Hindlimb muscle (tissue), 1 donor: Measurements from ENCODE around the gene RPS6KC1. TPM values are rescaled to one million over a fixed set of nuclear protein-coding genes. Genes with fewer than 3 reads are reported as not detected.

ENCODE experiments used
- DNase-seq: peaks from one replicate; pipeline ENCODE4 v3.0.0-alpha.2; 2013
- polyA plus RNA-seq: library from polyadenylated mRNA; unstranded; fragments of 120-200 nt; gene quantifications from one replicate; pipeline ENCODE4 v1.2.1, GENCODE V29; 2013; ENCODE audit not compliant: insufficient read length

RPS6KC1 gene
- polyA plus RNA-seq, 1 donor, result 17.6 TPM

- DNase-seq, result no peak
Measured at GRCh38 chr1:213242883-213243282, 191.8 kb downstream of the RPS6KC1 start.

DNA sequence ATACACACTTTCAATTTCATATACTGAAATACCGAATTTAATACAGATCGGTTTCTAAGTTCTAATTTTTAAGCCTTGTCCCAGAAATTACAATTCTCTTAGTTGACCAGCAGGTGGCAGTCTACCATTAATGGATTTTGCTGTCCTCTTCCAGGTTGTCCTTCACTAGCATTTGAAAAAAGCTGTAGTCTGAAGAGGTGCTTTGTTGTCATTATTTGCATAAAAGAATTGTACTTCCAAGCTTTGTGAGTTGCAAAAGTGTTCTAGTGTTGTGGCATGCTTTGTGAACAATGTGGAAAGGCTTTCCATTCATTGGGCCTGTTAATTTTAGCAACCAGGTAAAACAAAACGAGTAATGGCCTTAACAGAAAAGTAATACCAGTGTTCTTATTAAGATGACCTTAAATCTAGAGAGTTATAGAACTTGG is 193.6 kb downstream of the RPS6KC1 start:
- peak; percentile 32 for DNase-seq

DNA sequence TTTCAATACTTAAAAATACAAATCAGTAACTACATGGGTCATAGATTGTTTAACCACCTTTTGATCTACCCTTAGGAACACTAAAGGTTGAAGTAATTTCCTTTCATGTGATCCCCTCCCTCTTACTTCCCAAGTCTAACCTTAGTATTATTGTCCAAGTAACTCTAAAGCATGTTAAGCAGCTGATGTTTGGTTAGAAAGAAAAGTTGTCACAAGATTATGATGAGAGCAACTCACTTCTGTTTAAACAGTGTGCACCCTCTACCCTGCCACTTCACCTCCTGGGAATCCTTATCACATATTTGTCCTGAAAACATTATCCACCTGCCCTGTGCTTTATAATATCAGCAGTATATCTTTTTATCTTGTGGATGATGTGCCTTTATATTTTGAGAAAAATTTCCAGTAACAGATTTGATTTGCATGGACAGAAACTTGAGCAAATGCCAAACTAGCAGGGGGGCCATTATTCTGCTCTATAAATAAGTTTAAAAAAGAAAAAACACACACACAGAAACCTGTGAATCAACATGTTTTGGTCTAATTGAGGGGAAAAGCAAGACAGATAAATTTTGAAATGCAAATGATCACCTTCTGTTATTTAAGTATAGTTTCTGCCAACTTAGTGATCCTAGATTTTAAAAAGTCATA is 194.3 kb downstream of the RPS6KC1 start:
- no peak for DNase-seq

DNA sequence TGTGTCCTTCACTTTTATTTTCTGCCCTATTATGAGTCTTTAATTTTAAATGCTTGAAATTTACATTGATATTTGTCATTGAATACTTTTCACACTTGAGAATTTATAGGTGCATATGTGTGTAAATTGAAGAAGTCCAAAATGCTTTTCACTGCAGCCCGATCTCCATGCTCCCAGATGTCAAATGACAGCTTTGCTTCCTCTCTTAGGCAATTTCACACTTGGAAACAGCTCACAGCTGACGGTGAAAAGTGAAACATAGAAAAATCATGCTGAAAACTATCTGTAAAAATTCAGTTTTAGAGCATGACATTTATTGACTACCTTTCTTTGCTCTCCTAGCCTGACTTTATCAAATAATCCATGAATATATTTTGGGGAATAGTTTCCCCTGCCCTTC is 196.0 kb downstream of the RPS6KC1 start:
- no peak for DNase-seq

GRCh38 chr1:213249395-213249794 is 198.4 kb downstream of the RPS6KC1 start:
- DNase-seq, result no peak

DNA sequence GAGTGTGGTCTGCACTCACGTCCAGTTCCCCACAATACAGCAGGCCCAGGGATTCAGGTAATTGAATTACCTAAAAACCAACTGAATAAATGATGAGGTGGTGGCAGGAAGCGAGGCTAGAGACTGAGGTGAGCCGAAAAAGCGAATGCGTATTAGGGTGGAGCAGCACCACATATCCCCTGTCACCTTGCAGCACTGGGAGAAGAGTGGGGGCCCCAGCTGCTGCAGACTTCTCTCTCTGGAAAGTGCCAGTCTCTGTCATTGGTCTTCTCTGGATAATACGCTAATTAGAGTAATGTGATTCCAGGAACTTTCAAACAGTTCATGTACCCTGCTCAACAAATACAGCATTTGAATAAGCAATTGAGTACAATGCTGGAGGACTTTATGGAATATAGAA is 199.0 kb downstream of the RPS6KC1 start:
- no peak for DNase-seq

DNA sequence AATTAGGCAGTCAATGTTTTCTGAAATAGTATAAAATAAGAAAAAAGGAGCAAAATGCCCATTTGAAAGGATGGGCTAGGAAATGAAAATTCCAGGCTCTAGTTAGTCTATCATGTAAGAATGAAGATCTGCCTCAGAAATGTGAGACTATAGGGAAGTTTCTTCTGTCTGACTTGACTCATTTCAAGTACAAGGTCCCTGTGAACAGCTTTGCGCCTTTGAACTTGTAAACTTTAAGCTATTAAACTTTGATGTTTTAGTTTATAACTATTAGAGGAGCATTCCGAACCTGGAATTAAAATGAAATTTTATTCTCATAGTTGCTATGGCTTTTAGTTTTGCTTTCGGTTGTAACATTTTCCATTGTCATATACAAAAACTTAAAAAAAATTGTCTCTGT is 199.4 kb downstream of the RPS6KC1 start:
- DNase-seq, result no peak

- DNase-seq, result no peak
Measured at GRCh38 chr1:213251972-213252371, 200.9 kb downstream of the RPS6KC1 start.

- DNase-seq, result no peak
Measured at GRCh38 chr1:213256438-213257087, 205.5 kb downstream of the RPS6KC1 start.

- DNase-seq, result no peak
Measured at GRCh38 chr1:213260311-213261075, 209.5 kb downstream of the RPS6KC1 start.

DNA sequence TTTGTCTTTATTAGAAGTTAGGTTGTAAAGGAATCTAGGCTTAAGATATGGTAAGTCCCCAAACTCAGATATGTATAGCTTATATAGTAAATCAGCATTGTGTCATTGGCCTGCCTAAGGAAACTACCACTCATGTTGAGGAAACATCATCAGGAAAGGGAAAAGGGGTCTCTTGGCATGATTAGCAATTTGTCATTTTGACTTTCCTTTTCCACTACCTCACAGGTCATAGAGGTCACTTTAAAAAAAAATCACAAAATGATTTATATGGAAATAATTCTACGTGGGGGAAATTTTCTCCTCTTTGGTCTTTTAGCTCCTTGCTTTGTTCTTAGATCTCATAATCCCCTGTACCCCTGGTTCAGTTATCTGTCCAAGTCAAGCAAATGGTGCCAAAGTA is 213.5 kb downstream of the RPS6KC1 start:
- no peak for DNase-seq

DNA sequence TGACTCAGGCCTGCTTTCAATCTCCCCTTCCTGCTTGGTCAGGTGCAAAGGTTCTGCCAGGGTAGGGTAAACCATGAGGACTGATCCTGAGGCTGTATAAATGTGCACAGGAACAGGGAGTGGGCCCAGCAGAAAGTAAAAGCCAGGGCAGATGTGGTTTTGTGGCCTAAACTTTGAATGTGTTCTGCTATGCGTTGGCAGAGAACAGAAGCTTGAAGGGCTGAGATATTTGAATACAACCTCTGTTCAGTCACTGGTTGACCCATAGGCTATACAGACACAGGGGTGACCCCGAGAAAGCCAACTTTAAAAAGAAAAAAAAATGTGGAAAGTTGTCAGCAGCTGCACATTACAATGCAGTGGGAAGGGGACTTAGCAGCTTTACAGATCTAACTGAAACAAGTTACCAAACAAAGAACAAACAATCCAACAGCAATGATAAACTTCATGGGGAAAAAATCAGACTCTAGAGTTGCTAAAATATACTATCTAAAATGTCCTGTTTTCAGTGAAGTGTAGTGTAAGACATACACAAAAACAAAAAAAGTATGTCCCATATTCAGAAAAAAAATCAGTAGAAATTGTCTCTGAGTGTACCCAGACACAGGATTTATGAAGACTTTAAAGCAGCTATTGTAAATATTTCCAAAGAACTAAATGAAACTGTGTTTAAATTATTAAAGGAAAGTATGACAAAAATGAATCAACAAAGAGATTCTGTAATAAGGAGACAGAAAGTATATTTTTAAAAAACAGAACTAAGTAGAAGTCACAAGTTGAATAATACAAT is 216.1 kb downstream of the RPS6KC1 start:
- DNase-seq, result no peak

DNA sequence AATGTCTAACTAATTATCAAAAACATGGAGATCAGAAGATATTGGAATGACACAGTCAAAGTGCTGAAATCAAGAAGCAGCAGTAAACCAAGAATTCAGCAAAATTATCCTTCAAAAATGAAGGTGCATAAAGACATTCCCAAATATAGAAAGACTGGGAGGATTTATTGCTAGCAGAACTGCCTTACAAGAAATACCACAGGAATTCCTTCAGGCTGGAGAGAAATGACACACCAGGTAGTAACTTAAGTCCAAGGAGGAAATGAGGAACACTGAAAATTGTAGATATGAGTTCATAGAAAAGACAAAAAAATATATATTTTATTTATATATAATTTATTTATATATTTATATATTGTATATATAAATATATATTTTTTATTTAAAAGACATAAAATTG is 217.2 kb downstream of the RPS6KC1 start:
- DNase-seq, result no peak

GRCh38 chr1:213269829-213270228 is 218.8 kb downstream of the RPS6KC1 start:
- no peak for DNase-seq

- DNase-seq, result no peak
Measured at GRCh38 chr1:213273546-213273945, 222.5 kb downstream of the RPS6KC1 start.

DNA sequence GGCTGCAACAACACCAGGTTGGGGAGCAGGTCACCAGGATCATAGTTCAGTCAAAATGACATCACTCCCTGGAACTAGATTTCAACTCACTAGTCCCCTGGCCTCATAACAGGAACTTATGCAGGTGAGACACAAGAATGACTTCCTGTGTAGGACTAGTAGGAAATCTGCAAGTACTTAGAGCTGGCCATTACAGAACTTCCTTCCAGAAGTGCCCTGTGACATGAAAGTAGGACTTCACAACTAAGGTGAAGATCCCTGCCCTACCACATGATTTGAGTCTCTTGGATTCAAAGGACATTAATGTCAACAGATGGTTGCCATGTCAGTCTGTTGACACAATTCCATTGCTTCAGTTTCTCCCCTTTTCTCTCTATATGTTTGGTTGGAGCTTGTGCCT is 223.1 kb downstream of the RPS6KC1 start:
- DNase-seq, result no peak

GRCh38 chr1:213275293-213275692 is 224.3 kb downstream of the RPS6KC1 start:
- no peak for DNase-seq

- DNase-seq, result no peak
Measured at GRCh38 chr1:213276236-213276635, 225.2 kb downstream of the RPS6KC1 start.

- no peak for DNase-seq
Measured at GRCh38 chr1:213277036-213277435, 226.0 kb downstream of the RPS6KC1 start.

- no peak for DNase-seq
Measured at GRCh38 chr1:213279410-213279809, 228.4 kb downstream of the RPS6KC1 start.

GRCh38 chr1:213281640-213282301 is 230.7 kb downstream of the RPS6KC1 start:
- DNase-seq, result peak; percentile 36

GRCh38 chr1:213284626-213285025 is 233.6 kb downstream of the RPS6KC1 start:
- DNase-seq, result no peak
